ENCODE data around the gene PHF21B.
"Not testable (repeated sequence)": the region's sequence is repeated elsewhere in the genome, so short reads cannot be mapped to it uniquely, and the experiment has no call there.

The PHF21B gene

GRCh38 chr22:44906999-44907644 is 102.7 kb downstream of the PHF21B start:
- no peak overlapping the region for H3K4me2 ChIP-seq (ENCODE audit: insufficient read depth, low read length, poor library complexity, severe bottlenecking)
- H3K14ac ChIP-seq (ENCODE audit: low read length), result no peak overlapping the region
- H3K4ac ChIP-seq (ENCODE audit: low read length), result no peak overlapping the region
- DNase-seq (ENCODE audit: low spot score), result no peak
- H3K27me3 ChIP-seq (ENCODE audit: control insufficient read depth in 3 of 3, insufficient read depth in 3 of 3, low read depth in 1 of 3, low read length in 3 of 3), result no peaks in the 10 kb centered on the region
- no peak overlapping the region for H2BK15ac ChIP-seq (ENCODE audit: low read length)
- H2AFZ ChIP-seq (ENCODE audit: low read length), result no peak overlapping the region
- no peak overlapping the region for H2AK5ac ChIP-seq (ENCODE audit: low read depth, low read length)
- peaks cover 48 to 93% of the 10 kb centered on the region in 2 donors for H3K36me3 ChIP-seq (replicated peaks in 1 of 2; ENCODE audit: control insufficient read depth in 2 of 2, insufficient read depth in 2 of 2, low read length in 2 of 2)
- no peaks in the 10 kb centered on the region for H3K79me1 ChIP-seq (ENCODE audit: low read depth, low read length)
- no CpG with 5 or more reads among the region's 18 CpGs for WGBS, 2 donors (ENCODE audit: extremely low coverage in 2 of 2, insufficient read length in 2 of 2, insufficient replicate concordance in 1 of 2)
- no peak overlapping the region for H3K9ac ChIP-seq (ENCODE audit: low read depth, low read length, poor library complexity)
- H3K18ac ChIP-seq (ENCODE audit: low read length), result no peak overlapping the region
- no peak overlapping the region for H2BK12ac ChIP-seq (ENCODE audit: low read length)
- H2BK5ac ChIP-seq (ENCODE audit: low read length), result peak overlapping the region; percentile 49
- H4K91ac ChIP-seq (ENCODE audit: low read depth, low read length, poor library complexity), result peak overlapping the region; percentile 59
- H3K4me3 ChIP-seq (ENCODE audit: low read length in 2 of 2), result no peak overlapping the region
- peak overlapping the region; percentile 37 for H3K23ac ChIP-seq (ENCODE audit: low read depth, low read length, poor library complexity)
- no peak overlapping the region for H3K27ac ChIP-seq (replicated peaks; ENCODE audit: low read length)
- no peak overlapping the region for H2BK120ac ChIP-seq (ENCODE audit: low read depth, low read length)
- H3K9me3 ChIP-seq (replicated peaks in 1 of 2; ENCODE audit: control insufficient read depth in 2 of 2, insufficient read depth in 1 of 2, low read depth in 1 of 2, low read length in 2 of 2), result peaks cover 6 to 17% of the 10 kb centered on the region in 2 donors
- H3K4me1 ChIP-seq (ENCODE audit: control insufficient read depth in 2 of 2, insufficient read depth in 1 of 2, low read depth in 1 of 2, low read length in 2 of 2), result no peaks in the 10 kb centered on the region
- no peak overlapping the region for H4K8ac ChIP-seq (ENCODE audit: low read depth, low read length)

GRCh38 chr22:44906248-44906936 is 103.4 kb downstream of the PHF21B start:
- Histone ChIP-seq H3K79me1 (ENCODE audit: low read depth, low read length) (no peaks in the 10 kb centered on the region), H3K4me3 (ENCODE audit: low read length in 2 of 2) (no peak overlapping the region), H3K27me3 (ENCODE audit: control insufficient read depth in 3 of 3, insufficient read depth in 3 of 3, low read depth in 1 of 3, low read length in 3 of 3) (no peaks in the 10 kb centered on the region), H3K4me2 (ENCODE audit: insufficient read depth, low read length, poor library complexity, severe bottlenecking) (no peak overlapping the region), H3K14ac (ENCODE audit: low read length) (no peak overlapping the region), H2AK5ac (ENCODE audit: low read depth, low read length) (no peak overlapping the region), H2BK12ac (ENCODE audit: low read length) (no peak overlapping the region), H3K36me3 (replicated peaks in 1 of 2; ENCODE audit: control insufficient read depth in 2 of 2, insufficient read depth in 2 of 2, low read length in 2 of 2) (peaks cover 51 to 93% of the 10 kb centered on the region in 2 donors), H2BK120ac (ENCODE audit: low read depth, low read length) (no peak overlapping the region), H3K4me1 (ENCODE audit: control insufficient read depth in 2 of 2, insufficient read depth in 1 of 2, low read depth in 1 of 2, low read length in 2 of 2) (no peaks in the 10 kb centered on the region), H4K91ac (ENCODE audit: low read depth, low read length, poor library complexity) (no peak overlapping the region), H2AFZ (ENCODE audit: low read length) (no peak overlapping the region), H3K4ac (ENCODE audit: low read length) (no peak overlapping the region), H2BK5ac (ENCODE audit: low read length) (peak overlapping the region; percentile 49), H3K27ac (replicated peaks; ENCODE audit: low read length) (no peak overlapping the region), H3K18ac (ENCODE audit: low read length) (no peak overlapping the region), H3K9me3 (replicated peaks in 1 of 2; ENCODE audit: control insufficient read depth in 2 of 2, insufficient read depth in 1 of 2, low read depth in 1 of 2, low read length in 2 of 2) (peaks cover 10 to 17% of the 10 kb centered on the region in 2 donors), H4K8ac (ENCODE audit: low read depth, low read length) (no peak overlapping the region), H2BK15ac (ENCODE audit: low read length) (no peak overlapping the region), H3K9ac (ENCODE audit: low read depth, low read length, poor library complexity) (no peak overlapping the region), H3K23ac (ENCODE audit: low read depth, low read length, poor library complexity) (peak overlapping the region; percentile 16)
- WGBS, 2 donors (ENCODE audit: extremely low coverage in 2 of 2, insufficient read length in 2 of 2, insufficient replicate concordance in 1 of 2), result no CpG with 5 or more reads among the region's 21 CpGs
- DNase-seq (ENCODE audit: low spot score), result no peak

GRCh38 chr22:44904492-44905152 is 105.2 kb downstream of the PHF21B start:
- H3K23ac ChIP-seq (ENCODE audit: low read depth, low read length, poor library complexity); H2BK5ac ChIP-seq (ENCODE audit: low read length); H2BK120ac ChIP-seq (ENCODE audit: low read depth, low read length); H3K79me1 ChIP-seq (ENCODE audit: low read depth, low read length); H4K8ac ChIP-seq (ENCODE audit: low read depth, low read length); H3K14ac ChIP-seq (ENCODE audit: low read length); H3K9ac ChIP-seq (ENCODE audit: low read depth, low read length, poor library complexity); H3K27me3 ChIP-seq (ENCODE audit: control insufficient read depth in 3 of 3, insufficient read depth in 3 of 3, low read depth in 1 of 3, low read length in 3 of 3); H3K18ac ChIP-seq (ENCODE audit: low read length); H3K4ac ChIP-seq (ENCODE audit: low read length); H3K4me2 ChIP-seq (ENCODE audit: insufficient read depth, low read length, poor library complexity, severe bottlenecking); H2AFZ ChIP-seq (ENCODE audit: low read length); H3K4me1 ChIP-seq (ENCODE audit: control insufficient read depth in 2 of 2, insufficient read depth in 1 of 2, low read depth in 1 of 2, low read length in 2 of 2); H2AK5ac ChIP-seq (ENCODE audit: low read depth, low read length); H3K4me3 ChIP-seq (ENCODE audit: low read length in 2 of 2); H2BK15ac ChIP-seq (ENCODE audit: low read length); H3K27ac ChIP-seq (replicated peaks; ENCODE audit: low read length); H4K91ac ChIP-seq (ENCODE audit: low read depth, low read length, poor library complexity); DNase-seq (ENCODE audit: low spot score); H2BK12ac ChIP-seq (ENCODE audit: low read length): not testable (repeated sequence)
- WGBS, 2 donors (ENCODE audit: extremely low coverage in 2 of 2, insufficient read length in 2 of 2, insufficient replicate concordance in 1 of 2), result no CpG with 5 or more reads among the region's 5 CpGs
- Histone ChIP-seq H3K36me3 (replicated peaks in 1 of 2; ENCODE audit: control insufficient read depth in 2 of 2, insufficient read depth in 2 of 2, low read length in 2 of 2) (peaks cover 46 to 90% of the 10 kb centered on the region in 2 donors), H3K9me3 (replicated peaks in 1 of 2; ENCODE audit: control insufficient read depth in 2 of 2, insufficient read depth in 1 of 2, low read depth in 1 of 2, low read length in 2 of 2) (peaks cover 18 to 19% of the 10 kb centered on the region in 2 donors)

GRCh38 chr22:44903164-44903563 is 106.6 kb downstream of the PHF21B start:
- WGBS, 2 donors (ENCODE audit: extremely low coverage in 2 of 2, insufficient read length in 2 of 2, insufficient replicate concordance in 1 of 2), result no CpG with 5 or more reads among the region's 2 CpGs

More at GRCh38 chr22:44903164-44903563, 106.6 kb downstream of the PHF21B start:
- H3K4ac ChIP-seq (ENCODE audit: low read length); H3K9ac ChIP-seq (ENCODE audit: low read depth, low read length, poor library complexity); H3K4me2 ChIP-seq (ENCODE audit: insufficient read depth, low read length, poor library complexity, severe bottlenecking); H2BK120ac ChIP-seq (ENCODE audit: low read depth, low read length); H2BK15ac ChIP-seq (ENCODE audit: low read length); H4K8ac ChIP-seq (ENCODE audit: low read depth, low read length); DNase-seq (ENCODE audit: low spot score); H3K14ac ChIP-seq (ENCODE audit: low read length); H3K18ac ChIP-seq (ENCODE audit: low read length); H3K79me1 ChIP-seq (ENCODE audit: low read depth, low read length); H3K4me3 ChIP-seq (ENCODE audit: low read length in 2 of 2); H2BK12ac ChIP-seq (ENCODE audit: low read length); H2AFZ ChIP-seq (ENCODE audit: low read length); H2AK5ac ChIP-seq (ENCODE audit: low read depth, low read length); H4K91ac ChIP-seq (ENCODE audit: low read depth, low read length, poor library complexity); H3K27me3 ChIP-seq (ENCODE audit: control insufficient read depth in 3 of 3, insufficient read depth in 3 of 3, low read depth in 1 of 3, low read length in 3 of 3); H3K27ac ChIP-seq (replicated peaks; ENCODE audit: low read length); H3K23ac ChIP-seq (ENCODE audit: low read depth, low read length, poor library complexity); H3K4me1 ChIP-seq (ENCODE audit: control insufficient read depth in 2 of 2, insufficient read depth in 1 of 2, low read depth in 1 of 2, low read length in 2 of 2); H2BK5ac ChIP-seq (ENCODE audit: low read length): not testable (repeated sequence)
- Histone ChIP-seq H3K9me3 (replicated peaks in 1 of 2; ENCODE audit: control insufficient read depth in 2 of 2, insufficient read depth in 1 of 2, low read depth in 1 of 2, low read length in 2 of 2) (peaks cover 18 to 19% of the 10 kb centered on the region in 2 donors), H3K36me3 (replicated peaks in 1 of 2; ENCODE audit: control insufficient read depth in 2 of 2, insufficient read depth in 2 of 2, low read length in 2 of 2) (peaks cover 38 to 80% of the 10 kb centered on the region in 2 donors)
